GM12873 (cell line): ENCODE measurements around the gene MAP4K2.

Experiments
- CTCF ChIP-seq: IDR thresholded peaks from 2 replicates; pipeline ENCODE4 v1.5.1; 2012; ENCODE audit warnings: low read depth, mild to moderate bottlenecking, moderate library complexity, low read length, control low read depth; ENCODE audit not compliant: insufficient read depth; ENCODE audit errors: missing control alignments

MAP4K2 gene

GRCh38 chr11:64784813-64785581 lies 18.0 kb downstream of the MAP4K2 start:
- no peak for TF ChIP-seq CTCF

GRCh38 chr11:64778473-64779298 lies 24.3 kb downstream of the MAP4K2 start, which contains the start of gene SF1:
Gene SF1, minus strand, starts transcription at chr11:64778542. Its CDS starts 150 bp downstream, at chr11:64778392.
- TF ChIP-seq CTCF = no peak

- TF ChIP-seq CTCF = no peak
These were observed 24.9 kb downstream of the MAP4K2 start for GRCh38 chr11:64778223-64778472.

GRCh38 chr11:64777449-64778222 lies 25.4 kb downstream of the MAP4K2 start:
- TF ChIP-seq CTCF = no peak

- TF ChIP-seq CTCF = no peak
These were observed 26.1 kb downstream of the MAP4K2 start for GRCh38 chr11:64776875-64777274.

GRCh38 chr11:64776425-64776824 lies 26.6 kb downstream of the MAP4K2 start:
- TF ChIP-seq CTCF = no peak

- TF ChIP-seq CTCF = no peak
These were observed 28.9 kb downstream of the MAP4K2 start for GRCh38 chr11:64774144-64774543.
